Stimulated activated CD4-positive, alpha-beta T cell treated with anti-CD3 and anti-CD28 coated beads, Interleukin-1b, Interleukin-23, amount 100 ng/mL, for 1 hour (primary cell): Measurements from ENCODE around the gene HARBI1.

Source experiments
- DNase-seq, 2 donors: peaks; one replicate each; pipeline ENCODE4 v3.0.0-alpha.2; 2020; ENCODE audit warnings: low read depth in 2 of 2

Gene HARBI1, protein sequence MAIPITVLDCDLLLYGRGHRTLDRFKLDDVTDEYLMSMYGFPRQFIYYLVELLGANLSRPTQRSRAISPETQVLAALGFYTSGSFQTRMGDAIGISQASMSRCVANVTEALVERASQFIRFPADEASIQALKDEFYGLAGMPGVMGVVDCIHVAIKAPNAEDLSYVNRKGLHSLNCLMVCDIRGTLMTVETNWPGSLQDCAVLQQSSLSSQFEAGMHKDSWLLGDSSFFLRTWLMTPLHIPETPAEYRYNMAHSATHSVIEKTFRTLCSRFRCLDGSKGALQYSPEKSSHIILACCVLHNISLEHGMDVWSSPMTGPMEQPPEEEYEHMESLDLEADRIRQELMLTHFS

GRCh38 chr11:46617134-46617971, at the start of gene HARBI1, which contains the start of gene ATG13:
Gene HARBI1 (minus strand): TSS chr11:46617227. CDS start chr11:46616237, 990 bp downstream.
Gene ATG13 (plus strand): TSS chr11:46617553. CDS start chr11:46644292, 26,739 bp downstream.
- DNase-seq, result peak; percentile 82 to 88

DNA sequence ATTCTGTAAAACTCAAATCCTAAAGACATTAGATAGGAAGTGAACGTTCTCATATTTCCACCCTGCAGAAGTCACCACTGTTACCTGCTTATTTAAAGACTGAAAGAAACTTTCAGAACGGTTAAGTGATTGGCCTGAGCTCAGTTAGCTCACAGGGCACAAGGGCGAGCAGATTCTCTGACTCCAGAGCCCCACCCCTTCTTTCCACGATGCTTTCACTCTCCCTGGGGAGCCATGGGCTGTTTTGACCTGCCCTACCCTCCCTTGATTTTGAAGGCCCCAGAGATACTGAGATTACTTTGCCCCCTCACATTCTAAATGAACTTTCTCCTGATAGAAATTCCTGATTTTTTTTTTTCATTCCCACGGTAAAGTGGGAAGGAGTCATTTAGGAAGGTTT, 49.5 kb upstream of the HARBI1 start:
- no peak for DNase-seq

DNA sequence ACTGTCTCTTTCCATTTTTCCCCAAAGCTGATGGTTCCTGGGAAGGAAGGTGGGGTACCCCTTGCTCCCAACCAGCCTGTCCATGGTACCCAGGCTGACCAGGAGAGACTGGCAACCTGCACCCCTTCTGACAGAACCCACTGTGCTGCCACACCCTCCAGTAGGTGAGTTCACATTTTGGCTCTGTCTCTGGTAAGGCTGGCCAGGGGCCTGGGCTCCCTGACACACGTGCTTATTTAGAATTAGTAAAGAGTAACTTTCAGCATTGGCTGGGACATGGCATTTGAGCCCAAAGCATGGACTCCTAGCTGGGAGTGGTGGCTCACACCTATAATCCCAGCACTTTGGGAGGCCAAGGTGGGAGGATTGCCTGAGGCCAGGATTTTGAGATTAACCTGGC, 48.3 kb upstream of the HARBI1 start:
- no peak for DNase-seq

DNA sequence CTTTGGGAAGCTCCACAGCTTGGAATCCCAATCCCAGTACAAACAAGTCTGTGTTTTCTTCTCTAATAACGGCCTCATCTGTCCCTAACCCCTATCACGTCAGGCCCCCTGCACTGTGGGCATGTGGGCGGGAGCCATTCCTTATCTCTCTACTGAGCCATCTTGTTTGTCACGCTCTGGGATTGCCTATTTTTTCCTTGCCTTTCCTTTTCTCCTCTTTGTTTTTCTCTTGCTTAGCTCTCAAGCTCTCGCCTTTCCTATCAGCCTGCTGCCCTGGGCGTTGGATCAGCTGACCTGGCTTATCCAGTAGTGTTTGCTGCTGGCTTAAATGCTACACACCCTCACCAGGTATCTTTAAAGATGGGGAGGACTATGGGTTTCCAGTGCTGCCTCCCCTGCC, 47.6 kb upstream of the HARBI1 start:
- DNase-seq, result no peak

- DNase-seq, result no peak
These were observed 46.4 kb upstream of the HARBI1 start for GRCh38 chr11:46663277-46663940.

DNA sequence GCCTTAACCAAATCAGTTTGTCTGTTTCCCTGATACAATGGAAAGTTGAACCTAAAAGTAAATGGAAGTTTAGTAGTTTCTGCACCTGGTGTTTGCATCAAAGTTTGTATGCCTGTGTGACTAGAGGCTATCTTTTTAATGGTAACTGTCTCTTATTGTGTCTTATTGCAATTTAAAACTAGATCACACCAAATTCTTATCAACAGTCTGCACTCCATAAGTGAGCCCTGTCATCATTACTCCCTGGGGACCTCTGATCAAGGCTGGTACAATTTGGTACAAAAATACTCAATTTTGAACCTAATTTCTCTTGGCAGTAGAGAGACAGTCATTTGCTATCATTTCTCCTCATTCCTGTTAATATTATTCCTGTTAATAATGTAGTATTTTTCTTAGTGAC, 45.3 kb upstream of the HARBI1 start:
- DNase-seq, result no peak

DNA sequence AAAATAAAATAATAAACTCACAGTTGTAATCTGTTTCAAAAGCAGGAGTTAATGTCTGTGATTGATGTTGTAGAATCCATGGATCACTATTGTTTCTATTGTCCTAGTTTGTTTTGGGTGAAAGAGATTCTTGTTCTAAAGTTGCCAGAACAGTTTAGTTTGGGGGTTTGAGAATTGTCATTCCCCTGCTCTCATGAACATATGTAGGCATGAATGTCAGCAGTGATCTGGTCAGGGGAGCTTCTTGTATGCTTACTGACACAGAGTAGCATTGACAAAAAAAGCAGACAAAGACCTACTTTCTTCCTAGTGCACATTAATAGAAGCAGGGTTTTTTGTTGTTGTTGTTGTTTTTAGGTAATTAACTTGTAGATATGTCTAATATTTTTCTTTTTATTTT, 44.8 kb upstream of the HARBI1 start:
- DNase-seq, result no peak

DNA sequence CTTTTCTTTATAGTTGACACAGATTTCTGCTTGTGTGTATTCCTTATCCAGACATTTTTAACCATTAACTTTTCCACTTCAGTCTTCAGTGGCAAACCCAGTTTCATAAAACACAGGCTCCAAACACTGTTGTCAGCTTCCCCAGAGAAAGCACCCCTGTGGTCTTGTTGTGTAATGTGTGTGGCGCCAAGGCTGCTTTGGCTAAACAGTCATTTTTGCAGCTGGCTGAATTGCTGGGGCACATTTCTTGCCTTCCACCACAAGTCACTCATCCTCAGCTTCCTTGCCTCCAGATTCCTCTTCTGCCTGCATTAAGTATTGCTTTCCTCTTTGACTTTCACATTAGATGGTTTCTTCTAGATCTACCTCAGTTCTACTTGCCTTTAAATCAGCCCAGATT, 42.9 kb upstream of the HARBI1 start:
- no peak for DNase-seq

DNA sequence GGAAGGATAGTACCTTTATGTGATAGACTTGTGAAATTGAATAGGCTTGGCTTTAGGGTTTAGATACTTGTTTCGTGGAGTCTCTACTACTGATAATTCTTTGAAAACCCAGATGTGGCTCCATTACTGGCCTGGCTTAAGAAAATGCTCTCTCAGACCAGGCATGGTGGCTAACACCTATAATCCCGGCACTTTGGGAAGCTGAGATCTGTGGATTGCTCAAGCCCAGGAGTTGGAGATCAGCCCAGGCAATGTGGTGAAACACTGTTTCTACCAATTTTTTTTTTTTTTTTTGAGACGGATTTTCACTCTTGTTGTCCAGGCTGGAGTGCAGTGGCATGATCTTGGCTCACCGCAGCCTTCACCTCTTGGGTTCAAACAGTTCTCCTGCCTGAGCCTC, 41.2 kb upstream of the HARBI1 start:
- DNase-seq, result no peak

- no peak for DNase-seq
These were observed 40.2 kb upstream of the HARBI1 start for GRCh38 chr11:46657186-46657585.

- no peak for DNase-seq
These were observed 38.6 kb upstream of the HARBI1 start for GRCh38 chr11:46655631-46656030.

DNA sequence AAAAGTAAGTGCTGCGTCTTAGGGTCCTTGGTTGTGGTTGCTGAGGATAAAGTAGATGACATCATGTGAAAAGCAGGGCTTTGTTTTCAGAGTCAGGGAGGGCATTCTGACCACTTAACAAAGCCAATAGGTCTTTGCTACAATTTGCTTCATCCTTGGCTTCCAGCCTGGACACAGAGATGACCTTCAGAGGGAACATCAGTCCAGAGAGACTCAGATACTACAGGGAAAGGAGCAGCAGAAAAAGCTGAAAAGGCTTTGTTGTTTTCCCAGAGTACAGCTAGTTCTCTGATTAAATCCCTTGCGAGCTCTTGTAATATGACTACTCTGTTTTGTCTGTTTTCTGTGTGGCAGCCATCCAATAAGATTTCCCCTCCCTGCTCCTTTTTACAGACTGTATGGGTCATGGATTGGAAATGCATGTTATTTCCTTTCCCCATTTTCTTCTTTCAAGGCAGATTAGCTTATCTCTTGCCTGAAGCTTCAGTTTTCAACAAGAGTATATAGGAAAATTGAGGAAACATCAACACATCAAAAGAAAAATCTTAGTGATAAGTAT, 32.2 kb upstream of the HARBI1 start:
- no peak for DNase-seq

GRCh38 chr11:46643986-46644385, 27.0 kb upstream of the HARBI1 start:
- no peak for DNase-seq

- DNase-seq, result no peak
These were observed 26.5 kb upstream of the HARBI1 start for GRCh38 chr11:46643531-46643930.

DNA sequence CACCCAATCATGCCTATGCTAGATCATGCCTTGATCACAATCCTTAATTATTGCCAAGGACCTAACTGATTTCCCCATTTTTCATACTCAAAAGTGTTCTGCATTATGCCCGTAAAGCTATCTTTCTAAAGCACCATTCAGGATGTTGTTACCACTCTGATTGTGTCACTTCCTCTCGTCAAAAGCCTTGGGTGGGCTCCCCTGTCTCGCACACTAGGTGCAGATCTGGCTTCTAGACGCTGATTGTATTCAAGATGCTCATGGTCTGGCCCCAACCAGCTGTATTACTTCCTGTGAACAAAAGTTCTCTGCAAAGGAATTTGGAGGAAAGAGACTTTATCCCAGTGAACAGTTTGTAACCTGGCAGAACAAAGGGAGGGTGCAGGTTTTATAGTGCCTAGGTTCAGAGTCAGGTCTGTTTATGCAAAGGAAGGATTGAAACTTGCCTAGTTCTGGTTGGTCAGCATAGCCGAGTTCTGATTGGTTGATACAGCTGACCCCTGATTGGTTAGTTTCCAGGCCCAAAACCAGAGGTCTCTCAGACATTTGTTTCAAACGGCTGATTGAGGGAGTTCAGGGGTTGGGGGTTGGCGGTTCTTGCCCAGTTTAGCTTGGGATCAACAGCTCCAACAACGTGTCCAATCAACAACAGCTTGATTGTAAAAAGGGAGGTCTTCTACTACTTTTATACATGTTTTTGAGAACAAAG, 25.8 kb upstream of the HARBI1 start:
- DNase-seq, result no peak

- no peak for DNase-seq
These were observed 24.6 kb upstream of the HARBI1 start for GRCh38 chr11:46641639-46642038.

- no peak for DNase-seq
These were observed 23.2 kb upstream of the HARBI1 start for GRCh38 chr11:46640036-46640788.

DNA sequence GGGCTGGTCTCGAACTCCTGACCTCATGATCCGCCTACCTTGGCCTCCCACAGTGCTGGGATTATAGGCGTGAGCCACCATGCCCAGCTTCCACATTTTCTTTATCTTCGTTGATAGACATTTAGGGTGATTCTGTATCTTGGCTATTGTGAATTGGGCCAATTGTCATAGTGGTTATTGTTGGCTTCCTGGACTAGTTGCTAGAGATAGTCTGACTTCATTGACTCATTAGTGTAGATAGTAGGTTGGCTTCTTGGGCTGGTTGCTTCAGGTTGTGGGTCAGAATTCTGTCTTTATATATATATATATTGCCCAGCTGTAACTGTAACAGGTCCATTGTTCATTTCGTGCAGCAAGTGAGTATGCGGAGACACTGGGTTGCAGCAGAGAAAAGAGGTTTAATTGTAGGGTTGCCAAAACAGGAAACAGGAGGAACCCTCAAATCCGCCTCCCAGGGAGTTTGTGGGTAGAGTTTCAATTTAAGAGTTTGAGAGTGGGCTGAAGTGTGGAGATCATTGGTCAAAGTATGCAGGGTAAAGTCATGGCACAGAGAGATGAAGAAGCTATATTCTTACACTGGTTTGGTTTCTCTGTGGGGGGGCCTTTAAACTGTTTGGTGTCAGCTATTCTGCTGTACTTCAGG, 22.3 kb upstream of the HARBI1 start:
- DNase-seq, result no peak

GRCh38 chr11:46637546-46637945, 20.5 kb upstream of the HARBI1 start:
- no peak for DNase-seq

DNA sequence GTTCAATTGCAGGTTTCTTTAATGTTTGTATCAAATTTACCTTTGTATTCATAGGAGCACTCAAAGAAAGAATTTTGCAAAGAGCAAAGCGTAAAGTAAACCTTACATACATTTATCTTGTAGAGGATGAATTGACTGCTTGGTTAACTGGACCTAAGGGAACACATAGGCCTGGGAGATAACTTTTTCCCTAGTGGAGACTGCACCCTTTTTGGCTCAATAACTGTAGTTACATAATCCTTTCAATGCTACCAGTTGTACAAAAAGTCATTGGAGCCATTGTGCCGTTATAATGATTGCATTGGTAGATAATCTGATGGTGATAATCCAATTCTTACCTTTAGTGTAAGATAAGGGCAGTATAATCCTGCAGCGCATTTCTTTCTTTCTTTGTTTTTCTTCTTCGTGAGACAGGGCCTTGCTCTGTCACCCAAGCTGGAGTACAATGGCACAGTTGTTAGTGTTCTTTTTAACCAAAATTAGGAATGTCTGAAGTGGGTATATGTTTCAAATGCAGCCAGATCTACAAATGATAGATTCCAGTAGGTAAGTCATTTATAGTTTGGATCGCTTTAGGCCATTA, 18.6 kb upstream of the HARBI1 start:
- DNase-seq, result no peak
